Medulla oblongata (tissue), 1 donor: ENCODE data around the gene C6orf132.

ENCODE experiments used
- DNase-seq: peaks from one replicate; pipeline ENCODE4 v3.0.0-alpha.2; 2015; ENCODE audit errors: extremely low spot score

The C6orf132 gene

DNA sequence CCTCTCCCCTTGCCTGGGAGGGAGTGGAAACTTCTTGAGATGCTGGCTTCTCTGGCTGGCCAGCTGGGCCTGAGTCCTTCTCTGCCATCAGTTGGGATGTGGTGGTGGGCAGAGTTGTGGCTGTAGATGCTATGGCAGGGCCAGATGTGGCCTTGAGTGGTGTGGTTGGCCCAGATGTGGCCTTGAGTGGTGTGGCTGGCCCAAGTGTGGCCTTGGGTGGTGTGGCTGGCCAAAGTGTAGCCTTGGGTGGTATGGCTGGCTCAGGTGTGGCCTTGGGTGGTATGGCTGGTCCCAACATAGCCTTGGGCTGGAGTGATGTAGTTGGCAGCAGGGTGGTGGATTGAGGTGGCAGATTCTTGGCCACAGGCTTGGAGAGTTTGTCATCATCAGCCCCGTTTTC, 36.7 kb downstream of the C6orf132 start:
- no peak for DNase-seq

- no peak for DNase-seq
These were observed 37.2 kb downstream of the C6orf132 start for GRCh38 chr6:42105156-42105648.

DNA sequence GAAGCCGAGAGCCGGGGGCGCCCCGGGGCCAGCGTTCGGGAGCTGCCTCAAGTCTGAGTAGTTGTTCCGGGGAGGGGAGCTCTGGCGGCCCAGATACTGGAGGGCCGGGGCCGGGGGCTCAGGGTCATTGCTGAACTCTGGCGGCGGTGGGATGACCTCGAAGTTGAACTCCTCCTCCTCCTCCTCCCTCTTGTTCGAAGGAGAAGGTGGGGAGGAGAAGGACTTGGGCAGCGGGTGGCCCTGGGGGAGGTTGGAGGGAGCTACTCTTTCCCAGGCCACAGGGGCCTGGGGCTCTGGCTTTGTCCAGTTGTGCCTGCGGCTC, 37.7 kb downstream of the C6orf132 start:
- DNase-seq, result no peak

GRCh38 chr6:42104095-42104803, 38.2 kb downstream of the C6orf132 start:
- DNase-seq, result peak; percentile 37

DNA sequence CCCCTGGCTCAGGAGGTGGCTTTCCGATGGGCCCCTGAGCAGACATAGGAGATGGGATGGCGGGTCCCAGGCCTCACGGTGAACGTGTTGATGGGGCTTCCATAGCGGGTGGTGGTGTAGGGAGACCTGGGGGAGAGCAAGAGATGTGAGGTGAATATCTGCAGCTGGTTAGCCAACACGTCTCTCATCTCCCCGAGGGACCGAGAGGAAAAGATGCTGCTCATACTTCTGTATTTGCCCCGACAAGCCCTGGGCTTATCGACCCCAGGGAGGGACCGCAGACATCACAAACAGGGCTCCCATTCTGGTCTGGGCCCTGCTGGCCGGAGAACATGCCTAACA, 38.7 kb downstream of the C6orf132 start:
- DNase-seq, result no peak

- DNase-seq, result no peak
These were observed 39.2 kb downstream of the C6orf132 start for GRCh38 chr6:42103216-42103615.

DNA sequence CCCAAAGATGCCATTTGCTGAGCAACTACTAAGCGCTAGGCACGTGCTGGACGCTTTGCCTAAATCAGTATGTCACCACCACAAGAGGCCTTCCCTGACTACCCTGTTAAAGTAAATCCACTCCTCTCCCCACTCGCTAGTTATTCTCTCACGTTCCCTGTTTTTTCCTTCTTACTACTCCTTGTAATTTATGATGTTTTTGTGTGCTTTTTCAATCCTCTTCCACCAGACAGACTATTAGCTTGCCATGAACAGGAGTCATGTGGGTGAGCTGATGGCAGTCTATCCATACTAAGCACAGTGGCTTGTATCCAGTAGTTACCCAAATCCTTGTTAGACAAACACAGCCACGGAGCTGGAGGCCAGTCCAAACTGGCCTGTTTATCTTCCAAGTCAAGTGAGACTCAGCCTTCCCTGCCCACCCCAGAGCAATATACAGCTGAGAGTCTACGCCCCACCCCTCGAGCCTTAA, 41.2 kb downstream of the C6orf132 start:
- no peak for DNase-seq

DNA sequence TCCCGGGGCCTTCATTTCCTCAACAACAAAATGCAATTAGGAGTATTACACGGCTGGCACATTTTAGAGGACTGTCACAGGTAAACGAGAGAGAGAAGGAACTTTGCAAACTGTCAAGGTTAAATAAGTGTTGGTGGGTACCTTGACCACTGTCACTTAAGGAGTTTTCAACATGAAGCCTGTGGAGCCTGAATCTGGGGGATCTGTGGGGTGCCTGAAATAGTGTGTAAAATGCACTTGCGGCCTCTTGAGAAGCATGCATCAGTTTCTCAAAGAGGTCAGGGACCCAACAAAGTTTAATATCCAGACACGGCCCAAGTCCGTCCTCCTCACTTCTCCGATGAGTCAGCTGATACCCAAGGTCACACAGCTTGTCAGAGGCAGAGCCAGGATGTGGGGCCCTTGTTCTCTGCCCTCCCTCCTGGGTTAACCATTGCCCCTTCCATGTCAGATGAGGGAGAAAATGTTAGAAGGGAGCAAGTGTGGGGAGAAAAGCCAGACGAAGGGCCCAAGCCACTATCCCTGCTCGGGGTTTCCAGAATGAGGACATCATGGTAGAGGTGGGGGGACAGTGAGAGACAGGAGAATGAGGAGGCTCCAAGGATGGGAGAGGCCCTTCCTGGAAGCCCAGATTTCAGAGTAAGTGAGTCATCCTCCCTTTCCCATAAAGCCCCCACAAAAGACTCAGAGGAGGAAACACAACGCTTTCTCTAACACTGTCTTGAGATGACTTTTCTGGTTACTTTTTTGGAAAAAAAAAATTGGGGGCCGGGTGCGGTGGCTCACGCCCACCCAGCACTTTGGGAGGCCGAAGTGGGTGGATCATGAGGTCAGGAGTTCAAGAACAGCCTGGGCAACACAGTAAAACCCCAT, 42.2 kb downstream of the C6orf132 start:
- DNase-seq, result no peak

DNA sequence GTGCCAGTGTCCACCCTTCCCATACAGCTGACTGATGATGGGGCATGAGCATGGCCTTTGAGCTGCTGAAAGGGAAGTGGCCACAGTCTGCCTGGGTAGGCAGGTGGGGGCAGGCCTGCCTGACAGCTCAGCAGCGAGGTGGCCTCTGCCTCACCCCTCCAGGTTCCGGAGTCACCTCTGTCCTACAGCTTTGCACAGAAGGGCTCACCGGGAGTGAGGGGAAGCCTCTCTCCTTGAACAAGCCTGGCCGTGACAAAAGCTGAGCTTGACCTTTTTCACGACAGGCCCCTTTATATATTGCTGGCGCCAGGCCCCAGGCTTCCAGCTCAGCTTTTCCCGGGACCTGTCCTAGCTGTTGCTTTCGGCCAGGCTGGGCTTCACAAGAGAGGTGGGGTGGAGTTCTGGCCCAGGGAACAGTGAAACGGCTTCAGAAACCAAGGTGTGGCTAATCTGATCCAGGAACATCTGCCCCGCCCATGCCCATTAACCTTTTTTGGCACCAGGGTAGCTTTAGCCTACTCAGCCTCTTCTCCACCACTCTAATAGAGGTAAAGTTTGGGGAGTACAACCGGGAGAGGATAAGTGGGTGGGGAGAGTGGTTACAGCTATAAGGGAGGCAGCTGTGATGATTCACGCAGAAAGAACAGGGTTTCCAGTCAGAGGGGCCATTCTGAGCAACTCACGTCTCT, 42.9 kb downstream of the C6orf132 start:
- no peak for DNase-seq

- DNase-seq, result no peak
These were observed 46.5 kb downstream of the C6orf132 start for GRCh38 chr6:42095776-42096541.

- no peak for DNase-seq
These were observed 47.3 kb downstream of the C6orf132 start for GRCh38 chr6:42095094-42095493.

GRCh38 chr6:42093582-42094329, 48.7 kb downstream of the C6orf132 start:
- DNase-seq, result no peak

- no peak for DNase-seq
These were observed 50.7 kb downstream of the C6orf132 start for GRCh38 chr6:42091718-42092023.

- DNase-seq, result no peak
These were observed 51.4 kb downstream of the C6orf132 start for GRCh38 chr6:42090819-42091717.

GRCh38 chr6:42088101-42088591, 54.3 kb downstream of the C6orf132 start:
- no peak for DNase-seq

GRCh38 chr6:42086046-42087035, 56.1 kb downstream of the C6orf132 start:
- no peak for DNase-seq

DNA sequence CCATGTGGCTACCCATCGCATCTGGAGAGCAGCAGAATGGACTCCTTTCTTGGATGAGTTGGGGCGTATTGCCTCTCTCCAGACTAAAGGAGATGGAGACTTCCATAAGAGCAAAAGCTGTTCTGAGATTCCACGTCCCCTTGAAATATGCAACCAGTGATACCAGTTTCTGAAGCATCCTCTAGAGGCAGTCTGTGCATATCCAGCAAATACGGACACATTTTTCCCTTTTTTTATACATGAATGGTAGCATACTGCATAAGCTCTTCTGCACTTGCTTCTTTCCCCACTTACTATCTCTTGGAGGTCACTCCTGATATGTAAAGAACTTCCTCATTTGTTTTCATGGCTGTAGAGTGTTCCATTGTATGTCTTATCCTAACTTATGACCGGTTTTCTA, 57.5 kb downstream of the C6orf132 start:
- no peak for DNase-seq

- no peak for DNase-seq
These were observed 58.9 kb downstream of the C6orf132 start for GRCh38 chr6:42083530-42083929.
